ENCODE measurements around the gene RALGPS1. TPM values are rescaled to one million over a fixed set of nuclear protein-coding genes. Genes with fewer than 3 reads are reported as not detected.

Gene RALGPS1
- polyA plus RNA-seq, 1 donor: 30.6 TPM

GRCh38 chr9:127203681-127204327 lies 289.2 kb downstream of the RALGPS1 start:
- DNase-seq: no peak

GRCh38 chr9:127204771-127205470 lies 290.3 kb downstream of the RALGPS1 start:
- no peak for DNase-seq

- DNase-seq: no peak
These were observed 291.4 kb downstream of the RALGPS1 start for GRCh38 chr9:127205952-127206351.

- no peak for DNase-seq
These were observed 292.1 kb downstream of the RALGPS1 start for GRCh38 chr9:127206666-127207065.

- no peak for DNase-seq
These were observed 293.3 kb downstream of the RALGPS1 start for GRCh38 chr9:127207734-127208410.

GRCh38 chr9:127208416-127208815 lies 293.8 kb downstream of the RALGPS1 start:
- no peak for DNase-seq

GRCh38 chr9:127209220-127209619 lies 294.6 kb downstream of the RALGPS1 start:
- DNase-seq: no peak

- DNase-seq: no peak
These were observed 295.5 kb downstream of the RALGPS1 start for GRCh38 chr9:127209948-127210640.

- no peak for DNase-seq
These were observed 296.5 kb downstream of the RALGPS1 start for GRCh38 chr9:127210851-127211730.

GRCh38 chr9:127211983-127212382 lies 297.4 kb downstream of the RALGPS1 start:
- DNase-seq: no peak

GRCh38 chr9:127212453-127212852 lies 297.9 kb downstream of the RALGPS1 start:
- no peak for DNase-seq

- DNase-seq: no peak
These were observed 299.3 kb downstream of the RALGPS1 start for GRCh38 chr9:127213859-127214258.

GRCh38 chr9:127214421-127215267 lies 300.1 kb downstream of the RALGPS1 start:
- peak; percentile 66 for DNase-seq

- no peak for DNase-seq
These were observed 301.0 kb downstream of the RALGPS1 start for GRCh38 chr9:127215268-127216209.

- DNase-seq: no peak
These were observed 301.8 kb downstream of the RALGPS1 start for GRCh38 chr9:127216210-127216887.

GRCh38 chr9:127216888-127217217 lies 302.3 kb downstream of the RALGPS1 start:
- no peak for DNase-seq

GRCh38 chr9:127218818-127219217 lies 304.2 kb downstream of the RALGPS1 start:
- DNase-seq: no peak

GRCh38 chr9:127219520-127219919 lies 304.9 kb downstream of the RALGPS1 start:
- DNase-seq: no peak

- DNase-seq: no peak
These were observed 307.1 kb downstream of the RALGPS1 start for GRCh38 chr9:127221695-127222094.

Measured in left kidney (tissue), 2 donors.